Right atrium auricular region (tissue), 2 donors: ENCODE results near the gene NUP107. TPM values are rescaled to one million over a fixed set of nuclear protein-coding genes. Genes with fewer than 3 reads are reported as not detected.
A peak's percentile ranks its signal among the peaks of the same experiment; 100 is the strongest.

ENCODE experiments used
- DNase-seq: peaks from one replicate; pipeline ENCODE4 v3.0.0-alpha.2; 2019; ENCODE audit warnings: low spot score
- H3K27ac ChIP-seq, 2 donors: fragments of 200-600 bp; sonication (generic); 1 replicate in 1 of 2; 2 replicates in 1 of 2; pipeline ENCODE4 v1.5.1; 2016 to 2019
- H3K27me3 ChIP-seq, 2 donors: fragments of 200-600 bp; sonication (generic); one replicate each; pipeline versions ENCODE4 v1.5.1 to v1.6.0; 2017 to 2019
- H3K36me3 ChIP-seq: fragments of 200-600 bp; sonication (generic); one replicate; pipeline ENCODE4 v1.5.1; 2016
- H3K4me1 ChIP-seq, 2 donors: fragments of 200-600 bp; sonication (generic); one replicate each; pipeline versions ENCODE4 v1.5.1 to v1.6.0; 2017 to 2019
- H3K4me3 ChIP-seq, 2 donors: fragments of 200-600 bp; sonication (generic); 1 replicate in 1 of 2; 2 replicates in 1 of 2; pipeline ENCODE4 v1.5.1; 2017 to 2019; ENCODE audit warnings: mild to moderate bottlenecking in 1 of 2, moderate library complexity in 1 of 2
- H3K9me3 ChIP-seq, 2 donors: fragments of 200-600 bp; sonication (generic); one replicate each; pipeline ENCODE4 v1.5.1; 2019
- total RNA-seq, 2 donors: library from RNA; depleted of rRNA; stranded (reverse); fragments of >200 nt; gene quantifications; one replicate each; pipeline ENCODE4 v1.1.0, GENCODE V29; 2016
- TF ChIP-seq, protein P1 (sequence below), 2 donors: fragments of 200-600 bp; sonication (generic); IDR thresholded peaks; one replicate each; pipeline ENCODE4 v1.5.1; 2019; ENCODE audit warnings: antibody characterized with exemption in 2 of 2

Gene NUP107
- total RNA-seq, 2 donors from 2014 or later: 12.6 to 14.9 TPM

DNA sequence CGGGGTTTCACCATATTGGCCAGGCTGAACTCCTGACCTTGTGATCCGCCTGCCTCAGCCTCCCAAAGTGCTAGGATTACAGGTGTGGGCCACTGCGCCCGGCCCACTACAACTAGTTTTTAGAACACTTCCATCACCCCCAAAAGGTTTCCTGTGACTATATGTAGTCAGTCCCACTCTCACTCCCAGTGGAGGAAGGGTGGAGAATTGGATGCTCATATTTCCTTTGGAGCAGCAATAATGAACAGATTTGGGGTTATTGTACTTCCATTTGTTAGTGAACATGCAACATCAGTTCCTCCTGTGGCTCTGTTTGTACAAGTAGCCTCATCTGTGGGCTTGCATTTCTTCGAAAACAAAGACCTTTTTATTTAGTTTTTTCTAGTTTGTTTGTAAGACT lies 40.3 kb upstream of the NUP107 start:
- Histone ChIP-seq H3K9me3 (no peaks in the 10 kb centered on the region), H3K27me3 (no peaks in the 10 kb centered on the region), H3K36me3 (peaks cover 21% of the 10 kb centered on the region), H3K4me1 (peaks cover 0 to 14% of the 10 kb centered on the region in 2 donors), H3K4me3 (no peak overlapping the region), H3K27ac (no peak overlapping the region)
- TF ChIP-seq, protein P1, sequence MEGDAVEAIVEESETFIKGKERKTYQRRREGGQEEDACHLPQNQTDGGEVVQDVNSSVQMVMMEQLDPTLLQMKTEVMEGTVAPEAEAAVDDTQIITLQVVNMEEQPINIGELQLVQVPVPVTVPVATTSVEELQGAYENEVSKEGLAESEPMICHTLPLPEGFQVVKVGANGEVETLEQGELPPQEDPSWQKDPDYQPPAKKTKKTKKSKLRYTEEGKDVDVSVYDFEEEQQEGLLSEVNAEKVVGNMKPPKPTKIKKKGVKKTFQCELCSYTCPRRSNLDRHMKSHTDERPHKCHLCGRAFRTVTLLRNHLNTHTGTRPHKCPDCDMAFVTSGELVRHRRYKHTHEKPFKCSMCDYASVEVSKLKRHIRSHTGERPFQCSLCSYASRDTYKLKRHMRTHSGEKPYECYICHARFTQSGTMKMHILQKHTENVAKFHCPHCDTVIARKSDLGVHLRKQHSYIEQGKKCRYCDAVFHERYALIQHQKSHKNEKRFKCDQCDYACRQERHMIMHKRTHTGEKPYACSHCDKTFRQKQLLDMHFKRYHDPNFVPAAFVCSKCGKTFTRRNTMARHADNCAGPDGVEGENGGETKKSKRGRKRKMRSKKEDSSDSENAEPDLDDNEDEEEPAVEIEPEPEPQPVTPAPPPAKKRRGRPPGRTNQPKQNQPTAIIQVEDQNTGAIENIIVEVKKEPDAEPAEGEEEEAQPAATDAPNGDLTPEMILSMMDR (IDR thresholded peaks at IDR 0.05): no peak
- DNase-seq: no peak

DNA sequence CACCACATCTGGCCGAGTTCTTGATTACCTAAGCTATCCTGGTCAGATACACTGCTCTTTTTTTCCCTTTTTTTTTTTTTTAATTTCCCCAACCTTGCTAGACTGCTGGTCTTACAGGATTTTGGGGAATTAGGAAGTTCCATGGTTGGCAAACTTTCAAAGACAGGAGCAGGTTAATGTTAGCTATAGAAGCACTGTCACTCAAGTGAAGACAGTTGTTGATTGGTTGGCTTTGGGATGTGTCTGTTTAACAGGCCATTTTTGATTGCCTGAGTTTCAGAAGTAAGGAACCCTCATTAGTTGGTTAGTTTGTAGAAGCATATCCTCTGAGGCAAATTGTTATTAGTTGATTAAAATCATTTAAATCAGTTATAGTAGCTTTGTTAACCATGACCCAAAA lies 39.3 kb upstream of the NUP107 start:
- Histone ChIP-seq H3K4me3 (no peak overlapping the region), H3K4me1 (peaks cover 0 to 14% of the 10 kb centered on the region in 2 donors), H3K27me3 (no peaks in the 10 kb centered on the region), H3K27ac (no peak overlapping the region), H3K36me3 (peaks cover 31% of the 10 kb centered on the region), H3K9me3 (no peaks in the 10 kb centered on the region)
- no peak for DNase-seq
- TF ChIP-seq, protein P1 (IDR thresholded peaks at IDR 0.05): no peak

- H3K27me3 ChIP-seq: no peaks in the 10 kb centered on the region
- no peak overlapping the region for H3K27ac ChIP-seq
- no peak for DNase-seq
- TF ChIP-seq, protein P1 (IDR thresholded peaks at IDR 0.05): no peak
- H3K9me3 ChIP-seq: no peaks in the 10 kb centered on the region
- no peak overlapping the region for H3K4me3 ChIP-seq
- peaks cover 0 to 14% of the 10 kb centered on the region in 2 donors for H3K4me1 ChIP-seq
- H3K36me3 ChIP-seq: peaks cover 38% of the 10 kb centered on the region
Measured at GRCh38 chr12:68648179-68648578, 38.6 kb upstream of the NUP107 start.

DNA sequence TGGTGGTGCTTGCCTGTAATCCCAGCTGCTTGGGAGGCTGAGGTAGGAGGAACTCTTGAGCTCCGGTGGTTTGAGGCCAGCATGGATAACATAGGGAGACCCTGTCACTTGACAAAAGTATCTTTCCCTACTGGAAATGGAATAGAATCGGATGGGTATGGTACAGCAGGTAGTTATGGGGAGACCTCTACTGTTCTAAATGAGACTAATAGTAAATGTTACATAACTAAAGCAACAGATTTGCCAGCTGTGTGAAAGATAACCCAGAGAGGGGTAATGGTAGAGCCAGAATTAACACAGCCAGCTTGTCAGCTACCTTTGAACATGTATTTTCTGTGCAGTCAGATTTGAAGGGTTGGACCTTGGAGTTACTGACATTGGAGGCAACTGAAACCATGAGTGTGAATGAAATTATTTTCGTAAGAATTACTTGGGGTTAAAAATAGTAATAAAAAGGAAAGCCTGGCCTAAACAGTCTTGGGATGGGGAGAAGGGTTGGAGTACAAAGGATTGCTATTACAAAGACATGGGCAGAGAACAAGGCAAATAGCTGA lies 21.7 kb upstream of the NUP107 start:
- H3K4me1 ChIP-seq: peaks cover 0 to 12% of the 10 kb centered on the region in 2 donors
- TF ChIP-seq, protein P1 (IDR thresholded peaks at IDR 0.05): peak in 1 of 2 donors; percentile 34
- H3K27ac ChIP-seq: no peak overlapping the region
- no peak for DNase-seq
- H3K36me3 ChIP-seq: no peaks in the 10 kb centered on the region
- no peak overlapping the region for H3K4me3 ChIP-seq
- no peaks in the 10 kb centered on the region for H3K27me3 ChIP-seq
- H3K9me3 ChIP-seq: no peaks in the 10 kb centered on the region

- TF ChIP-seq, protein P1 (IDR thresholded peaks at IDR 0.05): no peak
- no peak overlapping the region for H3K27ac ChIP-seq
- peaks cover 0 to 12% of the 10 kb centered on the region in 2 donors for H3K4me1 ChIP-seq
- no peak overlapping the region for H3K4me3 ChIP-seq
- H3K27me3 ChIP-seq: no peaks in the 10 kb centered on the region
- H3K9me3 ChIP-seq: no peaks in the 10 kb centered on the region
- DNase-seq: no peak
- no peaks in the 10 kb centered on the region for H3K36me3 ChIP-seq
Measured at GRCh38 chr12:68667291-68667690, 19.5 kb upstream of the NUP107 start.

DNA sequence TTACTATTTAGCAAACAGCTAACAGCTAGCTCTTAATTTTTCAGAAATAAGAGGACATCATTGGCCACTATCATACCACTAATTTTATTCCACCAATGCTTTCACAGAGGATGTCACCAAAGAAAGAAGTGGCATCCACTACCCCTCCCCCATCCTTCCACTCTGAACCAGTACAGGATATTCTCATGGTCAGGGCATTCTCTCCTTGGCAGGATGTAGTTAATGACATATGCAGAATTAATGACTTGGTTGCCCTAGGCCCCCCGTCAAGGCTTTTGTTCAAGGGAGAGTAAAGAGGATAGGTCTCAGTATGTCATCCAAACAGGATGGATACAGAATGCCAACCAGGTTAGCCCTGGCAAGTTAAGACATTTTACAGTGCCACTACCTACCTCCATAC lies 18.9 kb upstream of the NUP107 start:
- H3K27me3 ChIP-seq: no peaks in the 10 kb centered on the region
- no peak overlapping the region for H3K4me3 ChIP-seq
- TF ChIP-seq, protein P1 (IDR thresholded peaks at IDR 0.05): no peak
- no peaks in the 10 kb centered on the region for H3K36me3 ChIP-seq
- H3K27ac ChIP-seq: no peak overlapping the region
- no peaks in the 10 kb centered on the region for H3K9me3 ChIP-seq
- no peak for DNase-seq
- peaks cover 0 to 12% of the 10 kb centered on the region in 2 donors for H3K4me1 ChIP-seq
